SK-N-MC (cell line): Measurements from ENCODE around the gene PAQR6.

Source experiments
- EZH2 ChIP-seq: fragments of 200-600 bp; sonication (generic); IDR thresholded peaks from one replicate; pipeline ENCODE4 v1.6.1; 2017; ENCODE audit warnings: antibody characterized with exemption
- FOXP2 ChIP-seq: optimal IDR thresholded peaks from 2 replicates; pipeline ENCODE3; 2011; ENCODE audit warnings: mild to moderate bottlenecking, moderate library complexity; ENCODE audit not compliant: insufficient read depth; ENCODE audit errors: extremely low read length, control extremely low read depth
- POLR2AphosphoS5 ChIP-seq: IDR thresholded peaks from 2 replicates; pipeline ENCODE4 v1.6.1; 2012; ENCODE audit warnings: mild to moderate bottlenecking, low read depth, low read length, borderline replicate concordance

GRCh38 chr1:156228501-156228900 is 19.4 kb downstream of the PAQR6 start:
- no peak for TF ChIP-seq POLR2AphosphoS5
- TF ChIP-seq EZH2, result no peak
- TF ChIP-seq FOXP2, result no peak
